ENCODE data around the gene ZNF277.

Gene ZNF277

DNA sequence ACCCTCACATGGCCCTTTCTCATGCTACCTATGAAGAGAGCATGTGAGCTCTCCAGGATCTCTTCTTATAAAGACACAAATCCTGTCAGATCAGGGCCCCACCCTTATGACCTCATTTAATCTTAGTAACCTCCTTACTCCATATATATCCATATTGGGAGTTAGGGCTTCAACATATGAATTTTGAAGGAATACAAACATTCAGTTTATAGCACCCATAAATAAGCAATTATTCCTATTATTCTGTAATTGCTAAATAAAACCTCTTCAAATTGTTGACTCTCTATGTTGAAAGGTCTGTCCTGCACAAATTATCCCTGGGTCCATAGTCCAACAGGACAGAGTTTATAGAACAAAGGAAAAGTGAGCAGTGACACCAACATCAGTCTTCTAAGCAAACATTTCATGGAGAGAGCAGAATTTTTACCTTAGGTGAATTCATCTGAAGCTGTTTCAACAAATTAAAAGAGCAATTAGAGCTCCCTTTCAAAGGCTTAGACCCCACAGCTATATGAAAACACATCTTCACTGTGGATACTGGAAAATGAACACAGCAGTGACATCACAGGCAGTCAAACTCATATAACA lies 12.5 kb upstream of the ZNF277 start:
- Mint-ChIP-seq H3K27ac (no peak overlapping the region), H3K4me3 (no peak overlapping the region), H3K9me3 (no peaks in the 10 kb centered on the region), H3K4me1 (no peaks in the 10 kb centered on the region), H3K27me3 (peaks cover 18% of the 10 kb centered on the region), H3K36me3 (no peaks in the 10 kb centered on the region)
- ATAC-seq (ENCODE audit: low read depth) (no peak), DNase-seq (ENCODE audit: low spot score in 2 of 2) (no peak)

DNA sequence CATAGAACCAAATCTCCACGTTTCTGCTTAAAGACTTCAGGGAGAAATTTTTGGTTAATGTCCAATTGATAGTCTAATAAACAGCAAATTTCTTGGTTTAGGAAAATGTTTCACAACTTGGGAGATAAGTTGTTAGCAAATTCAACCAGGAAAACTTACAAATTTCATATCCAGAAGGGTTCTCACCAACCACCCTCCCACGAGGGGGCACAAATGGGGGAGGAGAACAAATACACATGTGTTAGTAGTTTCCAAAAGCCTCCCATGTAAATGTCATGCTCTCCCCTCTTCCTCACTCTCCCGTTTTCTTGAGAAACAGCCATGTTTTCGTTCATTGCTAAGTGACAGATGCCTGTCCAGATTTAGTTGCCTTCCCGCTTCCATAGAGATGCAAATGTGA lies 10.8 kb upstream of the ZNF277 start:
- Mint-ChIP-seq H3K4me1 (no peaks in the 10 kb centered on the region), H3K27ac (no peak overlapping the region), H3K27me3 (peaks cover 12% of the 10 kb centered on the region), H3K4me3 (no peak overlapping the region), H3K9me3 (no peaks in the 10 kb centered on the region), H3K36me3 (no peaks in the 10 kb centered on the region)
- DNase-seq (ENCODE audit: low spot score in 2 of 2) (no peak), ATAC-seq (ENCODE audit: low read depth) (no peak)

DNA sequence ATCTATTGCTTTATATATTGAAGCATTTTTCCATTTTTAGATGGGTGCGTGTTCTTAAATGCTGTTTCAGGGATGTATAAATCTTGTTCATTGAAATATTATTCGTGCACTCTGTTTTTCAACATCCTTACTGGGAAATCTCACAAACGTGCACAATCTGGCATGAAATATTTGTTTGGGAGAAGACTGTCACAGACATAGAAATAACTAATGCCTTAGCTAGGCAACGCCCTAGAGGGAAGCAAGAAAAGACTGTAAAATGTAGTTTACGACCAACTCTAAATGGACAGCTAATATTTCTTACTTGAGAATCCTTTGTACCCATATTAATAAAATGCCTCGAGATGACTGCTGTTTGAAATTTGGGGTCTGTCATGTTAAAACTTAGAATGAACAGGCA lies 9.2 kb upstream of the ZNF277 start:
- Mint-ChIP-seq H3K4me3 (no peak overlapping the region), H3K36me3 (no peaks in the 10 kb centered on the region), H3K27me3 (peaks cover 14% of the 10 kb centered on the region), H3K27ac (no peak overlapping the region), H3K9me3 (no peaks in the 10 kb centered on the region), H3K4me1 (no peaks in the 10 kb centered on the region)
- no peak for DNase-seq (ENCODE audit: low spot score in 2 of 2)
- ATAC-seq (ENCODE audit: low read depth) = no peak

DNA sequence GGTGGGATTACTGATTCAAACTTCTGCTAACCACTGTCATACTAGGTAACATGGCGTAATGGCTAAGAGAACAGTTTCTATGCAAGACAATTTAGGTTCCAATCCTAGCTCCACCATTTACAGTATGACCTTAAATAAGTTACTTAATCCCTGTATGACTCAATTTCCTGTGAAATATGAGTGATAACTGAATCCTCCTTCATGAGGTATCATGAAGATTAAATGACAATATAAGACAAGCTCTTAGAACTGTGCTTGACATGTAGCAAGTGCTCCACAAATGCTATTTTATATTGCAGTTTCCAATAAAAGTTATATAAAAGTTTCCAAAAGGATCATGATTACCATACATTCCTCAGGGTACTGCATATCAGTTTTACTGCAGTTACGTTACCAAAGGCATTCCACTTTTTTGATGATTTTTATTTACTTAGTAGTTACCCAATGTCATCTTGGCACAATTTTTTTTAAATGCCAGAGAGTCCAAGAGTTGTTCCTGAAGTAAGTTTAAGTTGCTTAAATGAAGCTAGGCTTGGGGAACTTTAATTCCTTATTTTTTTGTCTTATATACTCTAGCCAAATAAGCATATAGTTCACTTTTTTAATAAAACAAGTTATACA lies 7.3 kb upstream of the ZNF277 start:
- Mint-ChIP-seq H3K4me1 (peaks cover 8% of the 10 kb centered on the region), H3K27me3 (peaks cover 21% of the 10 kb centered on the region), H3K9me3 (no peaks in the 10 kb centered on the region), H3K36me3 (no peaks in the 10 kb centered on the region), H3K27ac (no peak overlapping the region), H3K4me3 (no peak overlapping the region)
- ATAC-seq (ENCODE audit: low read depth) = no peak
- no peak for DNase-seq (ENCODE audit: low spot score in 2 of 2)

DNA sequence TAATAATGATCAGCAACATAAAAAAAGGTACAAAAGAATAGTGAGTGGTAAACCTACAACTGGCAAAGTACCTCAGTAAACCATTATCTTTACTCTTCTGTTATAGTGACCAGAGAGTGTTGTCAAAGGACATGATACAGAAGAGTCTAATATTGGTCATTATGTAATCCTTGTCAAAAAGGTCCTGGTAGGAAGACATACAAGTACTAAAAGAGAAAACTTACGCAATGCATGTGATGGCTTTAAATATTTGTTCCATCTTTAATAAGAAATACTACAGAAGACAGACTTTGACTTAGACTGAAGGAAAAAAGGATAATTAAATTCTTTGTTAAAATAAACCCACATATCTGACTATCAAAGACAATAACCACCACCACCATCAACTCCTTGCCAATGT lies 6.8 kb upstream of the ZNF277 start:
- peaks cover 24% of the 10 kb centered on the region for H3K27me3 Mint-ChIP-seq
- ATAC-seq (ENCODE audit: low read depth) (no peak), DNase-seq (ENCODE audit: low spot score in 2 of 2) (no peak)
- no peak overlapping the region for H3K27ac Mint-ChIP-seq
- H3K36me3 Mint-ChIP-seq = no peaks in the 10 kb centered on the region
- H3K4me3 Mint-ChIP-seq = no peak overlapping the region
- H3K9me3 Mint-ChIP-seq = no peaks in the 10 kb centered on the region
- H3K4me1 Mint-ChIP-seq = peaks cover 13% of the 10 kb centered on the region

DNA sequence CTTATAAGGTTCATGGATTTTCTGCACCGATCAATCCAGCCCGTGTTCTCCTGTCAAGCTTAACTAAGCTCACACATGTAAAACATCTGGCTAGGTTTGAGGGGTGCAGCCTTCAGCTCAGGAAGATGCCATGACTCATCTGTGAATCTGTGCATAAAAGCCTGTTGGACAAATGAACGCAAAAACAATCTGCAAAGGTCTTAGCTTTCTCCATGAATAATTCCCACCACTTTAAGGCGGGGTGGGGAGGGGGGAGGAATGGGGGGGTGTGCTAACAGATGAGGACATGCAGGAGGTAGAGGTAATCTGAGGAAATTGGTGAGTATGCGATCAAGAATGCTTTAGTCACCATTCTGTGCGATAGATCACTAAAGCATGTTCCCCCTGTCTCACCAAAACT lies 5.1 kb upstream of the ZNF277 start:
- Mint-ChIP-seq H3K4me1 (peaks cover 18% of the 10 kb centered on the region), H3K36me3 (no peaks in the 10 kb centered on the region), H3K27ac (no peak overlapping the region), H3K4me3 (no peak overlapping the region), H3K9me3 (no peaks in the 10 kb centered on the region), H3K27me3 (peaks cover 21% of the 10 kb centered on the region)
- no peak for ATAC-seq (ENCODE audit: low read depth)
- no peak for DNase-seq (ENCODE audit: low spot score in 2 of 2)

DNA sequence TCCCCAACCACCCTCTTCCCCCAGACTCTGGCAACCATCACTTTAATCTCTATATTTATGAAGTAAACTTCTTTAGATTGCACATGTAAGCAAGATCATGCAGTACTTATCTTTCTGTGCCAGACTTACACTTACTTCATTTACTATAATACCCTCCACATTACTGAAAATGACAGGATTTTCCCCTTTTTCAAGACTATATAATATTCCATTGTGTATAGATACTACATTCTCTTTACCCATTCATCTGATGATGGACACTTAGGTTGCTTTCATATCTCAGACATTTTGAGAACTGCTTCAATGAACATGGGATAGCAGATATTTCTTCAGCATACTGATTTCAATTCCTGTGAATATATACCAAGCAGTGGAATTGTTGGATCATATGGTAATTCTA lies 4.7 kb upstream of the ZNF277 start:
- no peak for ATAC-seq (ENCODE audit: low read depth)
- DNase-seq (ENCODE audit: low spot score in 2 of 2) = no peak
- Mint-ChIP-seq H3K9me3 (no peaks in the 10 kb centered on the region), H3K4me3 (no peak overlapping the region), H3K27ac (no peak overlapping the region), H3K36me3 (no peaks in the 10 kb centered on the region), H3K27me3 (peaks cover 21% of the 10 kb centered on the region), H3K4me1 (peaks cover 18% of the 10 kb centered on the region)

DNA sequence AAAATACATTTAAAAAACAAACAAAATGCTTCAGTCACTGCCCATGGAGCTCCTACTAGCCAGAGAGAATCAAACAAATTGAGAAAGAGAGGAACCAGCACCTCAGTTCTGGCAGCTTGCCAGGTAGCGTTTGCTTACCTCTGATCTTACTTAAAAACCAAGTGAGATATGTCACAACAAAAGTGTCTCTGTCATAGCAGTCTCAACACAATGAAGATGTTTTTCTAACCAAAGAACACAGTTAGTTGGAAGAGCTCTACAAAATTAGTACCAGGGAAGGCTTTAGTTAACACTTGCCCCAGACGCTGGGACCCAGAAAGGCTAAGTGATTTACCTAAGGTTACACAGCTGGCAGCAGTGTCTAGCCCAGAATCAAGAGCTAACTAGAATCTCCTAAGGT lies 3.7 kb upstream of the ZNF277 start:
- H3K9me3 Mint-ChIP-seq = no peaks in the 10 kb centered on the region
- H3K27me3 Mint-ChIP-seq = peaks cover 19% of the 10 kb centered on the region
- H3K4me3 Mint-ChIP-seq = no peak overlapping the region
- ATAC-seq (ENCODE audit: low read depth) (no peak), DNase-seq (ENCODE audit: low spot score in 2 of 2) (peak; percentile 31 to 38)
- no peak overlapping the region for H3K27ac Mint-ChIP-seq
- H3K36me3 Mint-ChIP-seq = no peaks in the 10 kb centered on the region
- peaks cover 22% of the 10 kb centered on the region for H3K4me1 Mint-ChIP-seq

DNA sequence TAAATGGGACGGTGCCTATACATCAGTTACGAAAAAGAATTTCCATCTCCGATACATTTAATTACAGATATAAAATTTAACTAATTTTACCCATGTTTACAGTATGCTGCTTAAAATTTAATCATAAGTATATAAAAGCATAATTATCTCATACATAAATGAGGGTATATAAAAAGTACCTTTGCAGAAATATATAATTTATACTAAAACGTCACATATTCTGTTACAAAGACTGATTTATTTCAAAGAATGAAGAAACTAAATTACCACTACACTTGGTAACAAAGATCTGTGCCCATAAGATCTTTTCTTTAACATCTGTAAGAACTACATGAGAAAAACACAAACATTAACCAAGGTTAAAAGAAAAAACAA lies 3.1 kb upstream of the ZNF277 start:
- Mint-ChIP-seq H3K9me3 (no peaks in the 10 kb centered on the region), H3K27me3 (peaks cover 18% of the 10 kb centered on the region), H3K4me3 (no peak overlapping the region), H3K27ac (no peak overlapping the region), H3K4me1 (peaks cover 22% of the 10 kb centered on the region), H3K36me3 (no peaks in the 10 kb centered on the region)
- no peak for DNase-seq (ENCODE audit: low spot score in 2 of 2)
- no peak for ATAC-seq (ENCODE audit: low read depth)

DNA sequence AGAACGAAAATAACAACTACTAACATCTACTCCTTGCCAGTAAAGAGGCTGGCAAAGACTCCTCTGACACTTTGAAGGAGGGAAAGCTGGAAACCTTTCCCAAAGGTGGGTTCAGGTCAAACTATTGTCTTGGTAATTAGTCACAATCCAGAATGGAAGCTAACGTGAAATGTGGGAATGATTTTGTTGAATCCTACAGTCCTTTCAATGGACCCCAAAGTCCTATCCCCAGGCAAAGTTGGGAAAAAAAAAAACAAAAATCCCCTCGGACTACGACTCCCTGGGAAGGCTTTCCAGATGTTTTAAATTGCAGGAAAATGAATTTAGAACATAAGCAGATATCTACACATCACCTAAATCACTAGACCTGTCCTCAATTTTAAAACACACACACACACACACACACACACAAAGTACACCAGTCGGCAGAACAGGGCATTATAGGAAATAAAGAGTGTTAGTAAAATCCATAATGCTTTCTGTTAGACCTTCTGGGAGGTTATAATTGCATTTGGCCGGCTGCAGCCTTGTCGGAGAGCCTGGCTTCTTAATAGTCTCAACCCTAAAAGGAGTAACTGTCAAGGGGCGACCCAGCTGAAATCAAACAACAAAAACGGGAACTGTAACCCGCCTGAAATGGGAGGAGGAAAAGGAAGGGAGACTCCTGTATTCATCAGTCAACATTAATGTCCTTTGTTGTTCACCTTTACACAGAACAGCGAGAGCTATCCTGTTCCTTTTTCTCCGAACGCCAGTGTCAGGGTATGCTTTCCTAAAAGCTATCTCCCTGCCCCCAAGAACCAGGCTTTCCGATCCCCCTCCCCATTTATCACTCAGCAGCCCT lies 1.8 kb upstream of the ZNF277 start:
- Mint-ChIP-seq H3K27me3 (peaks cover 18% of the 10 kb centered on the region), H3K4me3 (peak overlapping the region; percentile 89), H3K36me3 (no peaks in the 10 kb centered on the region), H3K9me3 (no peaks in the 10 kb centered on the region), H3K4me1 (peaks cover 23% of the 10 kb centered on the region), H3K27ac (no peak overlapping the region)
- DNase-seq (ENCODE audit: low spot score in 2 of 2) = peak; percentile 4 to 35
- no peak for ATAC-seq (ENCODE audit: low read depth)

DNA sequence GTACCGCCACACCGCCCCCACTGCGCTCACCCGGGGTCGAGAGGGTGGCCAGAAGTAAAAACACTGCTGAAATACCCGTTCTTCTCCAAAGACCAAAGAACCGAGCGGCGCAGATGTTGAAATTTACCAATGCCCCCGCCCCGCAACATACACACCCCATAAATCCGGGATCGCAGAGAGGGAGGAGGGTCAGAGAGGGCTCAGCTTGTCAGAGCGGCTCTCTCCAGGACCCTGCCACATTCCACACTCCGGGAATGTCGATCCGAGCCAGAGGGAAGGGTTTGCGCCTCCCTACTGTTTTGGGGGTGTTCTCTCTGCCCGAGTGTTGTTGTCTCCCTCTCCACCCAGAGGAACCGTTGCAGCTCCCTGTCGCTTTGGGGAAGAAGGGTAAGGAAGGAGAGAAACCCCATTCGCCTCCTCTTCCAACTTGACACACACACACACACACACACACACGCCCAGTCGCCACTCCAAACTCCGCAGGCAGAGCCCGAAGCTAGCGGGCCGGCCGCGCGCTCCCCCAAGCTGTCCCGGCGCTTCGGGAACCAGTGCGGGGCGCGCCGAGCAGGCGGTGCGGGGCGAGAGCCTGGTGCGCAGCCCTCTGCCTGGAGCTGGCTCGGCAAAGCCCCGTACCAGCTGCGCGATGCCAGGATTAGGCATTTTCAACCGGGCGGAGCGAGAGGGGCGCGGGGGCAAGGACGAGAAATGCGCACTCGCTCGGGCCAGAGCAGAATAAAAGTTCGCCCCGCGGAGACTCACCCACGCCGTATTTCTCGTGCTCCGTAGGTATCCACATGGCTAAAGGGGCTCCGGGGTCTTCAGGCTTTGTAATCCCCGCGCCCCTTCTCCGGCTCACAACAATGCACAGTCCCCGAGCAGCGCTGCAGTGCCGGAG lies 905 bp upstream of the ZNF277 start:
- H3K27ac Mint-ChIP-seq = no peak overlapping the region
- H3K4me1 Mint-ChIP-seq = peaks cover 24% of the 10 kb centered on the region
- H3K36me3 Mint-ChIP-seq = no peaks in the 10 kb centered on the region
- peak overlapping the region; percentile 89 for H3K4me3 Mint-ChIP-seq
- peaks cover 18% of the 10 kb centered on the region for H3K27me3 Mint-ChIP-seq
- no peaks in the 10 kb centered on the region for H3K9me3 Mint-ChIP-seq
- ATAC-seq (ENCODE audit: low read depth) (peak; percentile 3), DNase-seq (ENCODE audit: low spot score in 2 of 2) (peak; percentile 26 to 50)

DNA sequence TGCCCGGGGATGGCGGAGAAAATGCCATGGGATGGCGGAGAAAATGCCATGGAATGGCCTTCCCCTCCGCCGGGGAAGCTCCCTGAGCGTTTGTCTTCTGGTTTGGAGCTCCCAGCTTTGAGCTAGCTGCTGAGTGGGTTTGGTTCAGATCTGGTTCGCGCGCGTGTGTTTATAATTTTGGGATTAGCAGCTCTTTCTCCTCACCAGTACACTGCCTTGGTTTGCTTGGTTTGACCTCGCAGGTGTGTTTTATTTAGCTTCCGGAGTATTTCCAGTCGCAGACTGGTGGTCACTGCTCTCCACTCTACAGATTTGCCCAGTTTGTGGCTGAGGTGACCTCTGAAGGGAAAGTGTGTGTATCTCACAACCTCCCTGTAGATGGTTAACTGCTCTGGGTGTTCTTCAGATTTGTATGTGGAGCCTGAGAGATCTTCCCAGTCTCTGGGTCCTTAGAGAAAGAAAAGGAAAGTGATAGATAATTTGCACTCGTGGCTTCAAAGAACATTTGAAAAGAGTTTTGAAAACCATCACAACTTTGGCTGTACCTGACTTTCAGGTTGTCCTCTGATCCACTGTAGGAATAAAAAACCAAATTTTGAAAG lies 597 bp downstream of the ZNF277 start:
- H3K27ac Mint-ChIP-seq = peak overlapping the region; percentile 80
- no peaks in the 10 kb centered on the region for H3K9me3 Mint-ChIP-seq
- no peak for ATAC-seq (ENCODE audit: low read depth)
- H3K4me3 Mint-ChIP-seq = peak overlapping the region; percentile 89
- peaks cover 13% of the 10 kb centered on the region for H3K27me3 Mint-ChIP-seq
- no peak for DNase-seq (ENCODE audit: low spot score in 2 of 2)
- peaks cover 30% of the 10 kb centered on the region for H3K4me1 Mint-ChIP-seq
- H3K36me3 Mint-ChIP-seq = peaks cover 5% of the 10 kb centered on the region

DNA sequence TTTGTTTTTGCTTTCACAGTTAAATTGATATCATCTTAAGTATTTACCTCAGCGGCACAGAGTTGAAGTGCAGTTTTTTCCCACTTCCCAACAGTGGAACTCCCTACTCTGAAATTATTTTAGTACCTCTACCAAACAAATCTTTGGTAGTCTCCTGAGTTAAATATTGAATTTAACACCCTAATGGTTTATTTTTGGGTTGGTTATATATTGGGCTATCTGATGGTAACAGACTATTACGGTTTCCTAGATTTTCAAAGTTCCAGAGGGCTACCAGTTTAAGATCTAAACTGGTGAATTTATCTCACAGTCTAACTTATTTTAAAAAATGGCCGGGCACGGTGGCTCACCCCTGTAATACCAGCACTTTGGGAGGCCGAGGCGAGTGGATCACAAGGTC lies 1.3 kb downstream of the ZNF277 start:
- ATAC-seq (ENCODE audit: low read depth) = no peak
- peaks cover 12% of the 10 kb centered on the region for H3K27me3 Mint-ChIP-seq
- H3K9me3 Mint-ChIP-seq = no peaks in the 10 kb centered on the region
- peaks cover 32% of the 10 kb centered on the region for H3K4me1 Mint-ChIP-seq
- peaks cover 5% of the 10 kb centered on the region for H3K36me3 Mint-ChIP-seq
- H3K27ac Mint-ChIP-seq = no peak overlapping the region
- DNase-seq (ENCODE audit: low spot score in 2 of 2) = no peak
- peak overlapping the region; percentile 41 for H3K4me3 Mint-ChIP-seq
